Activated CD8-positive, alpha-beta memory T cell treated with anti-CD3 and anti-CD28 coated beads, Interleukin-2, amount 50 U/mL, for 48 hours (primary cell): Measurements from ENCODE around the gene PLEKHG2.
A peak's percentile ranks its signal among the peaks of the same experiment; 100 is the strongest.
"Not testable (repeated sequence)": the region's sequence is repeated elsewhere in the genome, so short reads cannot be mapped to it uniquely, and the experiment has no call there.

ENCODE experiments used
- DNase-seq: peaks from one replicate; pipeline ENCODE4 v3.0.0-alpha.2; 2020

PLEKHG2 gene

GRCh38 chr19:39446365-39447084 is 34.1 kb downstream of the PLEKHG2 start:
- no peak for DNase-seq

GRCh38 chr19:39448271-39448670 is 35.8 kb downstream of the PLEKHG2 start:
- DNase-seq: no peak

- DNase-seq: no peak
Measured at GRCh38 chr19:39449116-39449797, 36.8 kb downstream of the PLEKHG2 start.

GRCh38 chr19:39451257-39451656 is 38.8 kb downstream of the PLEKHG2 start:
- DNase-seq: not testable (repeated sequence)

- DNase-seq: no peak
Measured at GRCh38 chr19:39463403-39463802, 50.9 kb downstream of the PLEKHG2 start.

GRCh38 chr19:39465956-39466747 is 53.7 kb downstream of the PLEKHG2 start:
- no peak for DNase-seq

GRCh38 chr19:39467941-39468340 is 55.5 kb downstream of the PLEKHG2 start:
- no peak for DNase-seq

- DNase-seq: no peak
Measured at GRCh38 chr19:39469036-39469435, 56.6 kb downstream of the PLEKHG2 start.

GRCh38 chr19:39469567-39469966 is 57.1 kb downstream of the PLEKHG2 start:
- no peak for DNase-seq

GRCh38 chr19:39470724-39471339 is 58.4 kb downstream of the PLEKHG2 start:
- DNase-seq: no peak

GRCh38 chr19:39471756-39472536 is 59.5 kb downstream of the PLEKHG2 start:
- DNase-seq: no peak

GRCh38 chr19:39472746-39473442 is 60.4 kb downstream of the PLEKHG2 start:
- no peak for DNase-seq

GRCh38 chr19:39473443-39473960 is 61.0 kb downstream of the PLEKHG2 start:
- no peak for DNase-seq

GRCh38 chr19:39474139-39474620 is 61.7 kb downstream of the PLEKHG2 start:
- DNase-seq: peak; percentile 89

GRCh38 chr19:39475748-39476147 is 63.3 kb downstream of the PLEKHG2 start:
- DNase-seq: no peak
